HepG2 (cell line): ENCODE data around the gene SLC7A8. TPM values are rescaled to one million over a fixed set of nuclear protein-coding genes. Genes with fewer than 3 reads are reported as not detected.

Experiments
- ATAC-seq: fragments of 200-7000 bp; cut with Tn5 transposase; 3 replicates; pipeline ENCODE4 v1.9.1; 2020; ENCODE audit warnings: mild to moderate bottlenecking, moderate library complexity
- BruUV-seq: library from RNA; stranded (reverse); fragments of 400-500 nt; replicated peaks from 2 replicates; lab custom pipeline; 2021; lab: Mats Ljungman, UMichigan
- CTCF ChIA-PET: fragments of 300-600 bp; formaldehyde crosslinking; extraction: SDS; loops from one replicate; lab custom pipeline; 2021; ENCODE audit warnings: low total read pairs, inconsistent platforms, low intra/inter-chr PET ratio; lab: Yijun Ruan, JAX
- POLR2A ChIA-PET: fragments of 350-600 bp; sonication (Branson Sonifier 250); formaldehyde crosslinking; loops from one replicate; lab custom pipeline; 2020; ENCODE audit warnings: antibody characterized with exemption, inconsistent platforms; lab: Yijun Ruan, JAX
- DNase-seq: peaks from one replicate; pipeline ENCODE4 v3.0.0-alpha.2; 2015; ENCODE audit warnings: low spot score
- FAIRE-seq: peaks from 3 replicates; lab custom pipeline; 2011; peaks lifted over from hg19 to GRCh38; lab: Jason Lieb, UNC
- H2AFZ ChIP-seq: one replicate; pipeline ENCODE4 v1.6.1; 2011; ENCODE audit warnings: low read length, inconsistent platforms
- H3K27ac ChIP-seq: fragments of 300-600 bp; 3 replicates; pipeline ENCODE4 v1.8.0; 2011; ENCODE audit warnings: mixed run types, mild to moderate bottlenecking, mixed read lengths, low read length, inconsistent platforms; ENCODE audit not compliant: insufficient read depth; ENCODE audit errors: extremely low read length
- H3K27me3 ChIP-seq, 2 experiments: fragments of 200-600 bp in 1 of 2; 2 replicates in 1 of 2; 3 replicates in 1 of 2; pipeline versions ENCODE4 v1.6.0 to v1.8.0; 2011; ENCODE audit warnings: low read length in 2 of 2, mild to moderate bottlenecking in 2 of 2, moderate library complexity in 2 of 2, inconsistent platforms in 1 of 2; ENCODE audit not compliant: insufficient read depth in 2 of 2, control insufficient read depth in 1 of 2
- H3K36me3 ChIP-seq, 2 experiments: fragments of 200-600 bp in 1 of 2; replicated peaks in 1 of 2; 2 replicates in 1 of 2; 3 replicates in 1 of 2; pipeline versions ENCODE4 v1.5.1 to v1.8.0; 2011; ENCODE audit warnings: low read length in 2 of 2, inconsistent platforms in 1 of 2; ENCODE audit not compliant: insufficient read depth in 2 of 2, control insufficient read depth in 1 of 2
- H3K4me1 ChIP-seq: 2 replicates; pipeline ENCODE4 v1.5.1; 2012; ENCODE audit warnings: low read length, inconsistent platforms; ENCODE audit not compliant: insufficient read depth
- H3K4me2 ChIP-seq: 2 replicates; pipeline ENCODE4 v1.6.0; 2011; ENCODE audit warnings: low read depth, low read length, inconsistent platforms
- H3K4me3 ChIP-seq, 3 experiments: fragments of 200-600 bp in 1 of 3; sonication (generic), shearing (Covaris generic) in 1 of 3; replicated peaks in 1 of 3; 2 replicates each; pipeline ENCODE4 v1.5.1; 2011 to 2016; ENCODE audit warnings: low read length in 3 of 3, inconsistent platforms in 2 of 3, low read depth in 2 of 3, mild to moderate bottlenecking in 2 of 3, control low read depth in 1 of 3, mixed read lengths in 1 of 3; ENCODE audit not compliant: insufficient read depth in 1 of 3
- H3K79me2 ChIP-seq: one replicate; pipeline ENCODE4 v1.6.1; 2011; ENCODE audit warnings: low read length, inconsistent platforms; ENCODE audit not compliant: insufficient read depth
- H3K9ac ChIP-seq: 2 replicates; pipeline ENCODE4 v1.6.0; 2011; ENCODE audit warnings: mild to moderate bottlenecking, low read depth, low read length, inconsistent platforms; ENCODE audit not compliant: insufficient read depth
- H3K9me3 ChIP-seq: 2 replicates; pipeline ENCODE4 v1.5.1; 2012; ENCODE audit warnings: mild to moderate bottlenecking, low read length
- H4K20me1 ChIP-seq: 2 replicates; pipeline ENCODE4 v1.6.0; 2011; ENCODE audit warnings: inconsistent platforms, mild to moderate bottlenecking, low read length, moderate library complexity; ENCODE audit not compliant: insufficient read depth
- AKNA ChIP-seq: sonication (generic); formaldehyde crosslinking; IDR thresholded peaks from 2 replicates; pipeline ENCODE4 v1.4.0; 2020; ENCODE audit warnings: missing genetic modification reagents, borderline replicate concordance
- ARNT ChIP-seq: fragments of 450-650 bp; IDR thresholded peaks from 2 replicates; pipeline ENCODE4 v1.6.1; 2017
- DDIT3 ChIP-seq: sonication (generic); formaldehyde crosslinking; IDR thresholded peaks from 2 replicates; pipeline ENCODE4 v1.4.0; 2020; ENCODE audit warnings: mild to moderate bottlenecking, missing genetic modification reagents
- POLR2AphosphoS5 ChIP-seq: IDR thresholded peaks from 2 replicates; pipeline ENCODE4 v1.6.1; 2012; ENCODE audit warnings: low read depth, low read length
- RARA ChIP-seq: IDR thresholded peaks from 2 replicates; pipeline ENCODE4 v1.6.1; 2016; ENCODE audit warnings: missing genetic modification reagents, missing compliant biosample characterization
- SKI ChIP-seq: fragments of 450-650 bp; IDR thresholded peaks from one replicate; pipeline ENCODE4 v1.6.1; 2018; ENCODE audit warnings: mild to moderate bottlenecking; ENCODE audit not compliant: partially characterized antibody
- SMAD3 ChIP-seq: sonication (generic); formaldehyde crosslinking; IDR thresholded peaks from 2 replicates; pipeline ENCODE4 v1.4.0; 2020; ENCODE audit warnings: missing genetic modification reagents
- SP4 ChIP-seq: sonication (generic); formaldehyde crosslinking; IDR thresholded peaks from 2 replicates; pipeline ENCODE4 v1.8.1; 2023; ENCODE audit warnings: mild to moderate bottlenecking, missing genetic modification reagents
- ZNF253 ChIP-seq: sonication (generic); formaldehyde crosslinking; IDR thresholded peaks from 2 replicates; pipeline ENCODE4 v1.8.0; 2022; ENCODE audit warnings: mild to moderate bottlenecking, missing genetic modification reagents, borderline replicate concordance
- ZNF343 ChIP-seq: sonication (generic); formaldehyde crosslinking; IDR thresholded peaks from 2 replicates; pipeline ENCODE4 v1.4.0; 2020; ENCODE audit warnings: mild to moderate bottlenecking, missing genetic modification reagents
- ZNF598 ChIP-seq: sonication (generic); formaldehyde crosslinking; IDR thresholded peaks from 2 replicates; pipeline ENCODE4 v1.5.1; 2020; ENCODE audit warnings: mild to moderate bottlenecking, missing genetic modification reagents, borderline replicate concordance
- ZNF790 ChIP-seq: sonication (generic); formaldehyde crosslinking; IDR thresholded peaks from 2 replicates; pipeline ENCODE4 v1.8.0; 2022; ENCODE audit warnings: missing genetic modification reagents, mild to moderate bottlenecking, borderline replicate concordance
- WGBS: methylation state at CpG from one replicate; pipeline ENCODE4 v1.1.6; 2017; ENCODE audit warnings: low lambda C conversion rate; 5-methylcytosine and 5-hydroxymethylcytosine counted together
- in situ Hi-C: cut with HindIII; loops from 2 replicates; pipeline ENCODE4 v1.10.0; 2017; ENCODE audit warnings: low pct_unique_long_range_greater_than_20kb; ENCODE audit not compliant: extremely low pct_ligation_motif_present
- intact Hi-C: fragments of 100-400 bp; cut with micrococcal nuclease; formaldehyde crosslinking; loops from one replicate; pipeline ENCODE4 v1.10.0; 2022; ENCODE audit not compliant: unreplicated experiment
- polyA plus RNA-seq, 8 experiments: library from polyadenylated mRNA; depleted of rRNA in 3 of 8; stranded (reverse) in 7 of 8; unstranded in 1 of 8; fragments of >200 nt; fragmentation: Illumina TruSeq in 4 of 8; extraction: Trizol in 4 of 8; gene quantifications; 2 replicates each; pipeline versions ENCODE4 v1.2.1 to v1.2.3, GENCODE V29; 2011 to 2016; ENCODE audit warnings: low read depth in 4 of 8, missing spikeins in 1 of 8, mixed read lengths in 1 of 8; ENCODE audit not compliant: insufficient read depth in 1 of 8
- total RNA-seq, 5 experiments: library from RNA; depleted of rRNA; stranded (reverse); fragments of >200 nt; fragmentation: Illumina TruSeq; extraction: Trizol; gene quantifications; 2 replicates each; pipeline ENCODE4 v1.2.3, GENCODE V29; 2016; ENCODE audit warnings: low read depth in 1 of 5

Gene SLC7A8
- total and polyA plus RNA-seq, 2 of the 13 experiments (the other 11 are each of a cell fraction or from before 2014, with no cell fraction given): 0.25 TPM; not detected in 1

GRCh38 chr14:23141706-23142444 is 41.6 kb downstream of the SLC7A8 start (continued):
- no peak for TF ChIP-seq AKNA
- 0 out of 2 replicates have a peak, but pooled peaks have one; percentile 25 for TF ChIP-seq ZNF343 (CRISPR knock-in tag)

- ATAC-seq: no peak
- no TSS peak for BruUV-seq
Measured at GRCh38 chr14:23140371-23140770, 43.1 kb downstream of the SLC7A8 start.

More at GRCh38 chr14:23140371-23140770, 43.1 kb downstream of the SLC7A8 start:
- H3K27ac ChIP-seq: no peak overlapping the region
- WGBS: 31% methylated on average over 6 of the region's 6 CpGs
- no peak overlapping the region for H3K4me3 ChIP-seq
- TF ChIP-seq SMAD3 (CRISPR knock-in tag) (no peak), SP4 (CRISPR knock-in tag) (no peak), ZNF253 (CRISPR knock-in tag) (no peak), ZNF790 (CRISPR knock-in tag) (no peak), DDIT3 (no peak), RARA (CRISPR knock-in tag) (no peak), ZNF598 (CRISPR knock-in tag) (no peak), SKI (no peak), POLR2AphosphoS5 (no peak), ARNT (no peak)
- H3K36me3 ChIP-seq: no peaks in the 10 kb centered on the region
- H3K4me1 ChIP-seq: peaks cover 17% of the 10 kb centered on the region
- no peak overlapping the region for H3K4me2 ChIP-seq
- POLR2A ChIA-PET: no interaction called here
- in situ Hi-C loops: no loop called here
- intact Hi-C loops: no loop called here
- H2AFZ ChIP-seq: no peak overlapping the region
- peaks cover 15 to 65% of the 10 kb centered on the region in 2 experiments for H3K27me3 ChIP-seq
- H3K9ac ChIP-seq: no peak overlapping the region
- CTCF ChIA-PET: no interaction called here
- FAIRE-seq: no peak
- H3K9me3 ChIP-seq: no peaks in the 10 kb centered on the region
- H4K20me1 ChIP-seq: no peaks in the 10 kb centered on the region
- DNase-seq: no peak
- H3K79me2 ChIP-seq: no peaks in the 10 kb centered on the region
